Measurements from ENCODE around the gene SUSD5.
"Not testable (repeated sequence)": the region's sequence is repeated elsewhere in the genome, so short reads cannot be mapped to it uniquely, and the experiment has no call there.

SUSD5 gene

GRCh38 chr3:33196538-33196937 lies 22.1 kb downstream of the SUSD5 start:
- Histone ChIP-seq H3K36me3 (ENCODE audit: control insufficient read depth, insufficient read depth, low read length) (no peaks in the 10 kb centered on the region), H3K27ac (ENCODE audit: low read depth, low read length) (no peak overlapping the region), H3K9ac (ENCODE audit: low read depth, low read length) (no peak overlapping the region), H3K27me3 (ENCODE audit: control insufficient read depth, insufficient read depth, low read length) (no peaks in the 10 kb centered on the region), H3K9me3 (ENCODE audit: control insufficient read depth, insufficient read depth, low read length) (no peaks in the 10 kb centered on the region), H3K4me3 (ENCODE audit: low read depth, low read length) (no peak overlapping the region), H3K4me1 (ENCODE audit: control insufficient read depth, insufficient read depth, low read length) (no peaks in the 10 kb centered on the region)

GRCh38 chr3:33194303-33194702 lies 24.3 kb downstream of the SUSD5 start:
- no peaks in the 10 kb centered on the region for H3K4me1 ChIP-seq (ENCODE audit: control insufficient read depth, insufficient read depth, low read length)
- no peak overlapping the region for H3K9ac ChIP-seq (ENCODE audit: low read depth, low read length)
- no peak overlapping the region for H3K27ac ChIP-seq (ENCODE audit: low read depth, low read length)
- H3K9me3 ChIP-seq (ENCODE audit: control insufficient read depth, insufficient read depth, low read length) = no peaks in the 10 kb centered on the region
- no peaks in the 10 kb centered on the region for H3K36me3 ChIP-seq (ENCODE audit: control insufficient read depth, insufficient read depth, low read length)
- no peak overlapping the region for H3K4me3 ChIP-seq (ENCODE audit: low read depth, low read length)
- H3K27me3 ChIP-seq (ENCODE audit: control insufficient read depth, insufficient read depth, low read length) = no peaks in the 10 kb centered on the region

- Histone ChIP-seq H3K36me3 (ENCODE audit: control insufficient read depth, insufficient read depth, low read length) (no peaks in the 10 kb centered on the region), H3K4me3 (ENCODE audit: low read depth, low read length) (no peak overlapping the region), H3K27ac (ENCODE audit: low read depth, low read length) (no peak overlapping the region), H3K4me1 (ENCODE audit: control insufficient read depth, insufficient read depth, low read length) (no peaks in the 10 kb centered on the region), H3K9me3 (ENCODE audit: control insufficient read depth, insufficient read depth, low read length) (no peaks in the 10 kb centered on the region), H3K27me3 (ENCODE audit: control insufficient read depth, insufficient read depth, low read length) (no peaks in the 10 kb centered on the region), H3K9ac (ENCODE audit: low read depth, low read length) (no peak overlapping the region)
Measured at GRCh38 chr3:33187368-33187634, 31.3 kb downstream of the SUSD5 start.

- Histone ChIP-seq H3K27ac (ENCODE audit: low read depth, low read length) (no peak overlapping the region), H3K4me1 (ENCODE audit: control insufficient read depth, insufficient read depth, low read length) (no peaks in the 10 kb centered on the region), H3K27me3 (ENCODE audit: control insufficient read depth, insufficient read depth, low read length) (no peaks in the 10 kb centered on the region), H3K36me3 (ENCODE audit: control insufficient read depth, insufficient read depth, low read length) (no peaks in the 10 kb centered on the region), H3K9me3 (ENCODE audit: control insufficient read depth, insufficient read depth, low read length) (no peaks in the 10 kb centered on the region), H3K9ac (ENCODE audit: low read depth, low read length) (no peak overlapping the region), H3K4me3 (ENCODE audit: low read depth, low read length) (no peak overlapping the region)
Measured at GRCh38 chr3:33186524-33187367, 31.9 kb downstream of the SUSD5 start.

- no peaks in the 10 kb centered on the region for H3K27me3 ChIP-seq (ENCODE audit: control insufficient read depth, insufficient read depth, low read length)
- H3K9ac ChIP-seq (ENCODE audit: low read depth, low read length) = no peak overlapping the region
- H3K9me3 ChIP-seq (ENCODE audit: control insufficient read depth, insufficient read depth, low read length) = no peaks in the 10 kb centered on the region
- no peak overlapping the region for H3K4me3 ChIP-seq (ENCODE audit: low read depth, low read length)
- H3K36me3 ChIP-seq (ENCODE audit: control insufficient read depth, insufficient read depth, low read length) = no peaks in the 10 kb centered on the region
- H3K4me1 ChIP-seq (ENCODE audit: control insufficient read depth, insufficient read depth, low read length) = no peaks in the 10 kb centered on the region
- H3K27ac ChIP-seq (ENCODE audit: low read depth, low read length) = no peak overlapping the region
Measured at GRCh38 chr3:33184863-33185262, 33.7 kb downstream of the SUSD5 start.

- not testable (repeated sequence) for H3K4me1 ChIP-seq (ENCODE audit: control insufficient read depth, insufficient read depth, low read length); H3K9me3 ChIP-seq (ENCODE audit: control insufficient read depth, insufficient read depth, low read length); H3K36me3 ChIP-seq (ENCODE audit: control insufficient read depth, insufficient read depth, low read length); H3K4me3 ChIP-seq (ENCODE audit: low read depth, low read length); H3K27me3 ChIP-seq (ENCODE audit: control insufficient read depth, insufficient read depth, low read length); H3K27ac ChIP-seq (ENCODE audit: low read depth, low read length); H3K9ac ChIP-seq (ENCODE audit: low read depth, low read length)
Measured at GRCh38 chr3:33181641-33182040, 37.0 kb downstream of the SUSD5 start.

- no peaks in the 10 kb centered on the region for H3K36me3 ChIP-seq (ENCODE audit: control insufficient read depth, insufficient read depth, low read length)
- no peak overlapping the region for H3K4me3 ChIP-seq (ENCODE audit: low read depth, low read length)
- H3K9me3 ChIP-seq (ENCODE audit: control insufficient read depth, insufficient read depth, low read length) = no peaks in the 10 kb centered on the region
- no peak overlapping the region for H3K27ac ChIP-seq (ENCODE audit: low read depth, low read length)
- no peaks in the 10 kb centered on the region for H3K4me1 ChIP-seq (ENCODE audit: control insufficient read depth, insufficient read depth, low read length)
- no peak overlapping the region for H3K9ac ChIP-seq (ENCODE audit: low read depth, low read length)
- no peaks in the 10 kb centered on the region for H3K27me3 ChIP-seq (ENCODE audit: control insufficient read depth, insufficient read depth, low read length)
Measured at GRCh38 chr3:33181229-33181628, 37.4 kb downstream of the SUSD5 start.

GRCh38 chr3:33179132-33179531 lies 39.5 kb downstream of the SUSD5 start:
- Histone ChIP-seq H3K9ac (ENCODE audit: low read depth, low read length) (no peak overlapping the region), H3K27me3 (ENCODE audit: control insufficient read depth, insufficient read depth, low read length) (no peaks in the 10 kb centered on the region), H3K36me3 (ENCODE audit: control insufficient read depth, insufficient read depth, low read length) (no peaks in the 10 kb centered on the region), H3K27ac (ENCODE audit: low read depth, low read length) (no peak overlapping the region), H3K9me3 (ENCODE audit: control insufficient read depth, insufficient read depth, low read length) (no peaks in the 10 kb centered on the region), H3K4me1 (ENCODE audit: control insufficient read depth, insufficient read depth, low read length) (no peaks in the 10 kb centered on the region), H3K4me3 (ENCODE audit: low read depth, low read length) (no peak overlapping the region)

- Histone ChIP-seq H3K27me3 (ENCODE audit: control insufficient read depth, insufficient read depth, low read length) (no peaks in the 10 kb centered on the region), H3K36me3 (ENCODE audit: control insufficient read depth, insufficient read depth, low read length) (no peaks in the 10 kb centered on the region), H3K9me3 (ENCODE audit: control insufficient read depth, insufficient read depth, low read length) (no peaks in the 10 kb centered on the region), H3K4me1 (ENCODE audit: control insufficient read depth, insufficient read depth, low read length) (no peaks in the 10 kb centered on the region), H3K9ac (ENCODE audit: low read depth, low read length) (no peak overlapping the region), H3K4me3 (ENCODE audit: low read depth, low read length) (no peak overlapping the region), H3K27ac (ENCODE audit: low read depth, low read length) (no peak overlapping the region)
Measured at GRCh38 chr3:33174711-33175414, 43.7 kb downstream of the SUSD5 start.

- Histone ChIP-seq H3K36me3 (ENCODE audit: control insufficient read depth, insufficient read depth, low read length) (no peaks in the 10 kb centered on the region), H3K4me1 (ENCODE audit: control insufficient read depth, insufficient read depth, low read length) (no peaks in the 10 kb centered on the region), H3K9ac (ENCODE audit: low read depth, low read length) (no peak overlapping the region), H3K27me3 (ENCODE audit: control insufficient read depth, insufficient read depth, low read length) (no peaks in the 10 kb centered on the region), H3K9me3 (ENCODE audit: control insufficient read depth, insufficient read depth, low read length) (no peaks in the 10 kb centered on the region), H3K27ac (ENCODE audit: low read depth, low read length) (no peak overlapping the region), H3K4me3 (ENCODE audit: low read depth, low read length) (no peak overlapping the region)
Measured at GRCh38 chr3:33174095-33174494, 44.5 kb downstream of the SUSD5 start.

- H3K27me3 ChIP-seq (ENCODE audit: control insufficient read depth, insufficient read depth, low read length) = no peaks in the 10 kb centered on the region
- no peak overlapping the region for H3K9ac ChIP-seq (ENCODE audit: low read depth, low read length)
- no peak overlapping the region for H3K27ac ChIP-seq (ENCODE audit: low read depth, low read length)
- no peak overlapping the region for H3K4me3 ChIP-seq (ENCODE audit: low read depth, low read length)
- H3K9me3 ChIP-seq (ENCODE audit: control insufficient read depth, insufficient read depth, low read length) = no peaks in the 10 kb centered on the region
- no peaks in the 10 kb centered on the region for H3K36me3 ChIP-seq (ENCODE audit: control insufficient read depth, insufficient read depth, low read length)
- no peaks in the 10 kb centered on the region for H3K4me1 ChIP-seq (ENCODE audit: control insufficient read depth, insufficient read depth, low read length)
Measured at GRCh38 chr3:33173672-33174071, 44.9 kb downstream of the SUSD5 start.
